ENCODE measurements around the gene SAT1. TPM values are rescaled to one million over a fixed set of nuclear protein-coding genes. Genes with fewer than 3 reads are reported as not detected.

SAT1 gene
- total RNA-seq, 2 experiments from 2014 or later = 94.1 to 101 TPM

DNA sequence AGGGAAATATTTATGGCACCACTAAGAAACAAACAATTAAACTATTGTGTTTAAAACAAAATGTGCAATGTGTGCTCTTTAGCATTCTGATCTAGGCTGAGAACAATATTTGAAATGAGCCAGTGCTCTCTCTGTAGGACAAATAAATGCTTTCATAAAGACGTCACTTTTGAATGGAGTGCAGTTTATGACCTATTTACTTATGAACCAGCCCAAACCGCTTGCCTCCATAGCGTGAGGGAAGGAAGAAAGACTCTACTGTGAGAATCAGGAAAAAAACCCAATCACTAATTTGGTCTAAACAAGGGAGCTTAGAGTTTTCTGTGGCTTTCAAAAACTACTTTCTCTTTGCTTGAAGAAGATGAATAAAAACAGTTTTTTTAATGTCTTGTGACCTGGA is 39.4 kb downstream of the SAT1 start:
- Mint-ChIP-seq H3K27me3 (no peaks in the 10 kb centered on the region), H3K9me3 (no peaks in the 10 kb centered on the region), H3K36me3 (ENCODE audit: low read depth) (no peaks in the 10 kb centered on the region), H3K27ac (no peak overlapping the region), H3K4me3 (no peak overlapping the region), H3K4me1 (ENCODE audit: low read depth) (peaks cover under 1% of the 10 kb centered on the region)
- ATAC-seq = no peak
- intact Hi-C loops (cut with micrococcal nuclease) = no loop called here
- ChIA-PET POLR2A (no interaction called here), CTCF (no interaction called here)
- no peak for DNase-seq
- TF ChIP-seq, protein P1, sequence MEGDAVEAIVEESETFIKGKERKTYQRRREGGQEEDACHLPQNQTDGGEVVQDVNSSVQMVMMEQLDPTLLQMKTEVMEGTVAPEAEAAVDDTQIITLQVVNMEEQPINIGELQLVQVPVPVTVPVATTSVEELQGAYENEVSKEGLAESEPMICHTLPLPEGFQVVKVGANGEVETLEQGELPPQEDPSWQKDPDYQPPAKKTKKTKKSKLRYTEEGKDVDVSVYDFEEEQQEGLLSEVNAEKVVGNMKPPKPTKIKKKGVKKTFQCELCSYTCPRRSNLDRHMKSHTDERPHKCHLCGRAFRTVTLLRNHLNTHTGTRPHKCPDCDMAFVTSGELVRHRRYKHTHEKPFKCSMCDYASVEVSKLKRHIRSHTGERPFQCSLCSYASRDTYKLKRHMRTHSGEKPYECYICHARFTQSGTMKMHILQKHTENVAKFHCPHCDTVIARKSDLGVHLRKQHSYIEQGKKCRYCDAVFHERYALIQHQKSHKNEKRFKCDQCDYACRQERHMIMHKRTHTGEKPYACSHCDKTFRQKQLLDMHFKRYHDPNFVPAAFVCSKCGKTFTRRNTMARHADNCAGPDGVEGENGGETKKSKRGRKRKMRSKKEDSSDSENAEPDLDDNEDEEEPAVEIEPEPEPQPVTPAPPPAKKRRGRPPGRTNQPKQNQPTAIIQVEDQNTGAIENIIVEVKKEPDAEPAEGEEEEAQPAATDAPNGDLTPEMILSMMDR (IDR thresholded peaks at IDR 0.05) = no peak

GRCh38 chrX:23822841-23823240 is 39.9 kb downstream of the SAT1 start:
- DNase-seq (no peak), ATAC-seq (no peak)
- CTCF ChIA-PET = no interaction called here
- no peak overlapping the region for H3K27ac Mint-ChIP-seq
- H3K4me1 Mint-ChIP-seq (ENCODE audit: low read depth) = no peaks in the 10 kb centered on the region
- POLR2A ChIA-PET = no interaction called here
- no peaks in the 10 kb centered on the region for H3K9me3 Mint-ChIP-seq
- no peaks in the 10 kb centered on the region for H3K36me3 Mint-ChIP-seq (ENCODE audit: low read depth)
- no peaks in the 10 kb centered on the region for H3K27me3 Mint-ChIP-seq
- TF ChIP-seq, protein P1 (IDR thresholded peaks at IDR 0.05) = no peak
- intact Hi-C loops (cut with micrococcal nuclease) = no loop called here
- no peak overlapping the region for H3K4me3 Mint-ChIP-seq

DNA sequence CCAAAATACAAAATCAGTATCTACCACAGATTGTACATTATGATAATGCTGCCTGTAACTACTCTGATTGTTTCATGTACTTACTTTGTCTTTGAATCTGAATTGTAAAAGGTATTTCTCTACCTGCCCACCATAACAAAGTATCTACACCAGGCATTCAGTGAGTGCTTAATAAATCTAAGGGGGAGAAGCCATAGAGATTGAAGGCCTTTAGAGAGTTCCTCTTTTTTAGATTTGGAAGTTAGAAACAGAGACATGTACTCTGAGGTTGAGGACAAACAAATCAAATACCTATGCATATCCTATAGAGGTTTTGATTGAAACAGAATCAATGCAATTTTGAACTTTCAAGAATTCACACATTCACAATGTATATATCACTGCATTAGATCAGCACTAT is 42.7 kb downstream of the SAT1 start:
- ATAC-seq (no peak), DNase-seq (no peak)
- CTCF ChIA-PET = no interaction called here
- intact Hi-C loops (cut with micrococcal nuclease) = no loop called here
- no peak overlapping the region for H3K4me3 Mint-ChIP-seq
- no peaks in the 10 kb centered on the region for H3K9me3 Mint-ChIP-seq
- no peaks in the 10 kb centered on the region for H3K4me1 Mint-ChIP-seq (ENCODE audit: low read depth)
- TF ChIP-seq, protein P1 (IDR thresholded peaks at IDR 0.05) = no peak
- no peak overlapping the region for H3K27ac Mint-ChIP-seq
- H3K36me3 Mint-ChIP-seq (ENCODE audit: low read depth) = no peaks in the 10 kb centered on the region
- no peaks in the 10 kb centered on the region for H3K27me3 Mint-ChIP-seq
- POLR2A ChIA-PET = no interaction called here

GRCh38 chrX:23826216-23826615 is 43.2 kb downstream of the SAT1 start:
- H3K4me1 Mint-ChIP-seq (ENCODE audit: low read depth) = no peaks in the 10 kb centered on the region
- H3K4me3 Mint-ChIP-seq = no peak overlapping the region
- no peak for DNase-seq
- no peak for ATAC-seq
- ChIA-PET CTCF (no interaction called here), POLR2A (no interaction called here)
- no peaks in the 10 kb centered on the region for H3K9me3 Mint-ChIP-seq
- no peaks in the 10 kb centered on the region for H3K36me3 Mint-ChIP-seq (ENCODE audit: low read depth)
- TF ChIP-seq, protein P1 (IDR thresholded peaks at IDR 0.05) = no peak
- intact Hi-C loops (cut with micrococcal nuclease) = no loop called here
- no peak overlapping the region for H3K27ac Mint-ChIP-seq
- no peaks in the 10 kb centered on the region for H3K27me3 Mint-ChIP-seq

DNA sequence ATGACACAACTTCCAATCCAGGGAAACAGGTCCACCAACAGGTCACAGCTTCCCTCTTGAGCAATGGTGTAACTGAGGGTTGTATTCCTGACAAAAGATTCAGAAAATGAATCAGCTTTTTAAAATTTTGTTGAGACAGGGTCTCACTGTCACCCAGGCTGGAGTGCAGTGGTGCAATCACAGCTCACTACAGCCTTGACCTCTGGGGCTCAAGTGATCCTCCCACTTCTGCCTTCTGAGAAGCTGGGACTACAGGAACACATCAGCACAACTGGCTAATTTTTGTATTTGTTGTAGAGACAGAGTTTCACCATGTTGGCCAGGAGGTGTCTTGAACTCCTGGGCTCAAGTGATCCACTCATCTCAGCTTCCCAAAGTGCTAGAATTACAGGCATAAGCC is 43.7 kb downstream of the SAT1 start:
- Mint-ChIP-seq H3K9me3 (no peaks in the 10 kb centered on the region), H3K27ac (no peak overlapping the region), H3K4me3 (no peak overlapping the region), H3K4me1 (ENCODE audit: low read depth) (no peaks in the 10 kb centered on the region), H3K27me3 (no peaks in the 10 kb centered on the region), H3K36me3 (ENCODE audit: low read depth) (no peaks in the 10 kb centered on the region)
- ChIA-PET CTCF (no interaction called here), POLR2A (no interaction called here)
- TF ChIP-seq, protein P1 (IDR thresholded peaks at IDR 0.05) = no peak
- ATAC-seq (no peak), DNase-seq (no peak)
- intact Hi-C loops (cut with micrococcal nuclease) = no loop called here
